GM15510 (cell line): ENCODE measurements around the gene TLR7.

ENCODE experiments used
- POLR2A ChIP-seq: IDR thresholded peaks from 3 replicates; pipeline ENCODE4 v1.6.1; 2011; ENCODE audit warnings: borderline replicate concordance; ENCODE audit not compliant: insufficient read length; ENCODE audit errors: extremely low read depth

TLR7 gene

GRCh38 chrX:12866451-12867377, at the start of gene TLR7:
Gene TLR7, plus strand, starts transcription at chrX:12867072. Its CDS starts 507 bp downstream, at chrX:12867579.
- TF ChIP-seq POLR2A = peak; percentile 25

- TF ChIP-seq POLR2A = no peak
Observed at GRCh38 chrX:12817528-12817927, 49.3 kb upstream of the TLR7 start.

- no peak for TF ChIP-seq POLR2A
Observed at GRCh38 chrX:12819222-12819621, 47.6 kb upstream of the TLR7 start.

- TF ChIP-seq POLR2A = no peak
Observed at GRCh38 chrX:12820737-12821136, 46.1 kb upstream of the TLR7 start.

GRCh38 chrX:12824944-12825343, 41.9 kb upstream of the TLR7 start:
- no peak for TF ChIP-seq POLR2A

- no peak for TF ChIP-seq POLR2A
Observed at GRCh38 chrX:12825801-12826200, 41.1 kb upstream of the TLR7 start.

GRCh38 chrX:12843061-12843667, 23.7 kb upstream of the TLR7 start:
- no peak for TF ChIP-seq POLR2A

GRCh38 chrX:12843668-12844279, 23.1 kb upstream of the TLR7 start:
- no peak for TF ChIP-seq POLR2A

- no peak for TF ChIP-seq POLR2A
Observed at GRCh38 chrX:12844319-12844718, 22.6 kb upstream of the TLR7 start.

- no peak for TF ChIP-seq POLR2A
Observed at GRCh38 chrX:12865359-12865758, 1.5 kb upstream of the TLR7 start.

GRCh38 chrX:12867685-12868084, 813 bp downstream of the TLR7 start:
- TF ChIP-seq POLR2A = no peak

- TF ChIP-seq POLR2A = no peak
Observed at GRCh38 chrX:12868747-12869146, 1.9 kb downstream of the TLR7 start.

- TF ChIP-seq POLR2A = no peak
Observed at GRCh38 chrX:12871257-12871656, 4.4 kb downstream of the TLR7 start.

- no peak for TF ChIP-seq POLR2A
Observed at GRCh38 chrX:12872741-12873140, 5.9 kb downstream of the TLR7 start.

- TF ChIP-seq POLR2A = no peak
Observed at GRCh38 chrX:12874581-12874980, 7.7 kb downstream of the TLR7 start.
